HEK293 (cell line): Measurements from ENCODE around the gene BRCA1.
A peak's percentile ranks its signal among the peaks of the same experiment; 100 is the strongest.

Experiments
- BCL11A ChIP-seq: fragments of 450-650 bp; formaldehyde crosslinking; IDR thresholded peaks from 2 replicates; pipeline ENCODE4 v1.5.1; 2016; ENCODE audit warnings: low read depth, missing biosample characterization, missing genetic modification characterization
- YY2 ChIP-seq: fragments of 450-650 bp; formaldehyde crosslinking; IDR thresholded peaks from 2 replicates; pipeline ENCODE4 v1.5.1; 2016; ENCODE audit warnings: missing biosample characterization, missing genetic modification characterization
- ZFHX2 ChIP-seq: fragments of 450-650 bp; formaldehyde crosslinking; conservative IDR thresholded peaks from 2 replicates; pipeline ENCODE4 v1.5.1; 2016; ENCODE audit warnings: missing biosample characterization, missing genetic modification characterization
- ZFP37 ChIP-seq: fragments of 450-650 bp; formaldehyde crosslinking; IDR thresholded peaks from 2 replicates; pipeline ENCODE4 v1.5.1; 2016; ENCODE audit warnings: missing biosample characterization, missing genetic modification characterization
- ZNF121 ChIP-seq: fragments of 450-650 bp; formaldehyde crosslinking; IDR thresholded peaks from 2 replicates; pipeline ENCODE4 v1.5.1; 2016; ENCODE audit warnings: missing biosample characterization, missing genetic modification characterization
- ZNF311 ChIP-seq: fragments of 450-650 bp; formaldehyde crosslinking; IDR thresholded peaks from 2 replicates; pipeline ENCODE4 v1.5.1; 2017; ENCODE audit warnings: missing biosample characterization, missing genetic modification characterization, borderline replicate concordance
- ZNF324 ChIP-seq: fragments of 450-650 bp; formaldehyde crosslinking; IDR thresholded peaks from 2 replicates; pipeline ENCODE4 v1.5.1; 2016; ENCODE audit warnings: missing biosample characterization, missing genetic modification characterization
- ZNF394 ChIP-seq: fragments of 450-650 bp; formaldehyde crosslinking; IDR thresholded peaks from 2 replicates; pipeline ENCODE4 v1.5.1; 2016; ENCODE audit warnings: missing biosample characterization, missing genetic modification characterization, mild to moderate bottlenecking, moderate library complexity, borderline replicate concordance
- ZNF473 ChIP-seq: fragments of 450-650 bp; formaldehyde crosslinking; IDR thresholded peaks from 2 replicates; pipeline ENCODE4 v1.5.1; 2017; ENCODE audit warnings: missing biosample characterization, missing genetic modification characterization
- ZNF501 ChIP-seq: fragments of 450-650 bp; formaldehyde crosslinking; IDR thresholded peaks from 2 replicates; pipeline ENCODE4 v1.5.1; 2016; ENCODE audit warnings: missing biosample characterization, missing genetic modification characterization
- ZNF585B ChIP-seq: fragments of 450-650 bp; formaldehyde crosslinking; IDR thresholded peaks from 2 replicates; pipeline ENCODE4 v1.5.1; 2016; ENCODE audit warnings: missing biosample characterization, missing genetic modification characterization
- ZNF596 ChIP-seq: fragments of 450-650 bp; IDR thresholded peaks from 2 replicates; pipeline ENCODE4 v1.5.0; 2018; ENCODE audit warnings: missing biosample characterization, mild to moderate bottlenecking, missing genetic modification characterization, moderate library complexity
- ZNF621 ChIP-seq: fragments of 450-650 bp; formaldehyde crosslinking; IDR thresholded peaks from 2 replicates; pipeline ENCODE4 v1.5.1; 2017; ENCODE audit warnings: missing biosample characterization, missing genetic modification characterization
- ZNF629 ChIP-seq: fragments of 450-650 bp; formaldehyde crosslinking; IDR thresholded peaks from 2 replicates; pipeline ENCODE4 v1.5.1; 2017; ENCODE audit warnings: missing biosample characterization, missing genetic modification characterization
- ZNF777 ChIP-seq: fragments of 450-650 bp; formaldehyde crosslinking; IDR thresholded peaks from 2 replicates; pipeline ENCODE4 v1.5.1; 2017; ENCODE audit warnings: missing biosample characterization, missing genetic modification characterization, borderline replicate concordance
- ZNF837 ChIP-seq: fragments of 450-650 bp; formaldehyde crosslinking; IDR thresholded peaks from 2 replicates; pipeline ENCODE4 v1.5.1; 2016; ENCODE audit warnings: missing biosample characterization, missing genetic modification characterization
- ZNF843 ChIP-seq: fragments of 450-650 bp; formaldehyde crosslinking; IDR thresholded peaks from 2 replicates; pipeline ENCODE4 v1.5.1; 2016; ENCODE audit warnings: missing biosample characterization, missing genetic modification characterization
- ZSCAN30 ChIP-seq: fragments of 450-650 bp; IDR thresholded peaks from 2 replicates; pipeline ENCODE4 v1.5.1; 2018; ENCODE audit warnings: missing biosample characterization, mild to moderate bottlenecking, missing genetic modification characterization, moderate library complexity
- ZXDB ChIP-seq: fragments of 450-650 bp; formaldehyde crosslinking; IDR thresholded peaks from 2 replicates; pipeline ENCODE4 v1.5.1; 2016; ENCODE audit warnings: missing biosample characterization, missing genetic modification characterization
- TF ChIP-seq, protein P1 (sequence below): fragments of 450-650 bp; formaldehyde crosslinking; IDR thresholded peaks from 2 replicates; pipeline ENCODE4 v1.5.1; 2017; ENCODE audit warnings: missing biosample characterization, missing genetic modification characterization
- TF ChIP-seq, protein P2 (sequence below): fragments of 450-650 bp; formaldehyde crosslinking; IDR thresholded peaks from 2 replicates; pipeline ENCODE4 v1.5.1; 2016; ENCODE audit warnings: missing biosample characterization, missing genetic modification characterization
- TF ChIP-seq, protein P3 (sequence below): fragments of 450-650 bp; formaldehyde crosslinking; conservative IDR thresholded peaks from 2 replicates; pipeline ENCODE4 v1.5.1; 2016; ENCODE audit warnings: low read depth, missing biosample characterization, missing genetic modification characterization
- TF ChIP-seq, protein P4 (sequence below): IDR thresholded peaks from 2 replicates; pipeline ENCODE4 v1.6.1; 2011; ENCODE audit warnings: mild to moderate bottlenecking, low read depth, low read length, borderline replicate concordance
- TF ChIP-seq, protein P5 (sequence below): fragments of 450-650 bp; formaldehyde crosslinking; IDR thresholded peaks from 2 replicates; pipeline ENCODE4 v1.5.1; 2016; ENCODE audit warnings: missing biosample characterization, missing genetic modification characterization

The BRCA1 gene

DNA sequence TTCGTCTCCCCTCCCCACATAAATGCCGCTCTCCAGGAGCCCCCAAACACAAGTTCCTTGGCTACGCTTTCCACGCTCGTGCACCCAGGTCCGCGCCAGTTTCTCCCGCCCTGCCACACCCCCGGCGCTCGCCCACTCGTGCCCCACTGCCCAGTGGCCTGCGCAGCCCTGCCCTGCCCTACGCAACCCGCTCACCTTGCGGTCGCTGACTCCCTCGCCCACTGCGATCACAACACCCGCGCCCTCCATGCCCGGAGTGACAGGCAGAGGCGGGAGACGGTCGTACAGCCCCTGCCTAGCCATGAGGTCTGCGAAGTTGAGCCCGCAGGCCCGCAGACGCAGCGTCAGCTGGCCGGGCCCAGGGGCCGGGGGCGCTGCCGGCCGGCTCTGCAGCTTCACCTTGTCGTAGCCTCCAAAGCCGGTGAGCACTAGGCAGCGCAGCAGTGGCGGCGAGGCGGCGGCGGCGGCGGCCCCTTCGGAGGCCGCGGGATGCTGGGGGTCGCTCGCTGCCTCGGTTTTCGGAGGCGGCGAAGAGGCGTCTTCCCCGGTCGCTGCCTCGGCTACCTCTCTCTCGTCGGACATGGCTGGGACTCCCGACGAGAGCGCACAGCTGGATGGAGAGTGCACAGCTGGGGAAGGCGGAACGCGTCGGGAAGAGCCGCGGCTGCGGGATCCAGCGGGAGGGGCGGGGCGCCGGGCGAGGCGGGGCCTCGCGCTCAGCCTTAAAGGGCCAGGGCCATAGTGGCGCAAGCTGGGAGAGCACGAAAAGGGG lies 103.2 kb downstream of the BRCA1 start, which contains the start of gene VAT1 (continued):
- TF ChIP-seq ZXDB (tag by site-specific recombination) = peak; percentile 66; the same call in 1 of the 2 replicates
- TF ChIP-seq, protein P1, sequence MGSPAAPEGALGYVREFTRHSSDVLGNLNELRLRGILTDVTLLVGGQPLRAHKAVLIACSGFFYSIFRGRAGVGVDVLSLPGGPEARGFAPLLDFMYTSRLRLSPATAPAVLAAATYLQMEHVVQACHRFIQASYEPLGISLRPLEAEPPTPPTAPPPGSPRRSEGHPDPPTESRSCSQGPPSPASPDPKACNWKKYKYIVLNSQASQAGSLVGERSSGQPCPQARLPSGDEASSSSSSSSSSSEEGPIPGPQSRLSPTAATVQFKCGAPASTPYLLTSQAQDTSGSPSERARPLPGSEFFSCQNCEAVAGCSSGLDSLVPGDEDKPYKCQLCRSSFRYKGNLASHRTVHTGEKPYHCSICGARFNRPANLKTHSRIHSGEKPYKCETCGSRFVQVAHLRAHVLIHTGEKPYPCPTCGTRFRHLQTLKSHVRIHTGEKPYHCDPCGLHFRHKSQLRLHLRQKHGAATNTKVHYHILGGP (tag by site-specific recombination) = no peak
- TF ChIP-seq, protein P2, sequence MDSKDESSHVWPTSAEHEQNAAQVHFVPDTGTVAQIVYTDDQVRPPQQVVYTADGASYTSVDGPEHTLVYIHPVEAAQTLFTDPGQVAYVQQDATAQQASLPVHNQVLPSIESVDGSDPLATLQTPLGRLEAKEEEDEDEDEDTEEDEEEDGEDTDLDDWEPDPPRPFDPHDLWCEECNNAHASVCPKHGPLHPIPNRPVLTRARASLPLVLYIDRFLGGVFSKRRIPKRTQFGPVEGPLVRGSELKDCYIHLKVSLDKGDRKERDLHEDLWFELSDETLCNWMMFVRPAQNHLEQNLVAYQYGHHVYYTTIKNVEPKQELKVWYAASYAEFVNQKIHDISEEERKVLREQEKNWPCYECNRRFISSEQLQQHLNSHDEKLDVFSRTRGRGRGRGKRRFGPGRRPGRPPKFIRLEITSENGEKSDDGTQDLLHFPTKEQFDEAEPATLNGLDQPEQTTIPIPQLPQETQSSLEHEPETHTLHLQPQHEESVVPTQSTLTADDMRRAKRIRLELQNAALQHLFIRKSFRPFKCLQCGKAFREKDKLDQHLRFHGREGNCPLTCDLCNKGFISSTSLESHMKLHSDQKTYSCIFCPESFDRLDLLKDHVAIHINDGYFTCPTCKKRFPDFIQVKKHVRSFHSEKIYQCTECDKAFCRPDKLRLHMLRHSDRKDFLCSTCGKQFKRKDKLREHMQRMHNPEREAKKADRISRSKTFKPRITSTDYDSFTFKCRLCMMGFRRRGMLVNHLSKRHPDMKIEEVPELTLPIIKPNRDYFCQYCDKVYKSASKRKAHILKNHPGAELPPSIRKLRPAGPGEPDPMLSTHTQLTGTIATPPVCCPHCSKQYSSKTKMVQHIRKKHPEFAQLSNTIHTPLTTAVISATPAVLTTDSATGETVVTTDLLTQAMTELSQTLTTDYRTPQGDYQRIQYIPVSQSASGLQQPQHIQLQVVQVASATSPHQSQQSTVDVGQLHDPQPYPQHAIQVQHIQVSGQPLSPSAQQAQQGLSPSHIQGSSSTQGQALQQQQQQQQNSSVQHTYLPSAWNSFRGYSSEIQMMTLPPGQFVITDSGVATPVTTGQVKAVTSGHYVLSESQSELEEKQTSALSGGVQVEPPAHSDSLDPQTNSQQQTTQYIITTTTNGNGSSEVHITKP (tag by site-specific recombination) = peak; percentile 53; the same call in 1 of the 2 replicates
- 0 out of 2 replicates have a peak, but pooled peaks have one; percentile 36 for TF ChIP-seq ZNF843 (tag by site-specific recombination)
- TF ChIP-seq, protein P3, sequence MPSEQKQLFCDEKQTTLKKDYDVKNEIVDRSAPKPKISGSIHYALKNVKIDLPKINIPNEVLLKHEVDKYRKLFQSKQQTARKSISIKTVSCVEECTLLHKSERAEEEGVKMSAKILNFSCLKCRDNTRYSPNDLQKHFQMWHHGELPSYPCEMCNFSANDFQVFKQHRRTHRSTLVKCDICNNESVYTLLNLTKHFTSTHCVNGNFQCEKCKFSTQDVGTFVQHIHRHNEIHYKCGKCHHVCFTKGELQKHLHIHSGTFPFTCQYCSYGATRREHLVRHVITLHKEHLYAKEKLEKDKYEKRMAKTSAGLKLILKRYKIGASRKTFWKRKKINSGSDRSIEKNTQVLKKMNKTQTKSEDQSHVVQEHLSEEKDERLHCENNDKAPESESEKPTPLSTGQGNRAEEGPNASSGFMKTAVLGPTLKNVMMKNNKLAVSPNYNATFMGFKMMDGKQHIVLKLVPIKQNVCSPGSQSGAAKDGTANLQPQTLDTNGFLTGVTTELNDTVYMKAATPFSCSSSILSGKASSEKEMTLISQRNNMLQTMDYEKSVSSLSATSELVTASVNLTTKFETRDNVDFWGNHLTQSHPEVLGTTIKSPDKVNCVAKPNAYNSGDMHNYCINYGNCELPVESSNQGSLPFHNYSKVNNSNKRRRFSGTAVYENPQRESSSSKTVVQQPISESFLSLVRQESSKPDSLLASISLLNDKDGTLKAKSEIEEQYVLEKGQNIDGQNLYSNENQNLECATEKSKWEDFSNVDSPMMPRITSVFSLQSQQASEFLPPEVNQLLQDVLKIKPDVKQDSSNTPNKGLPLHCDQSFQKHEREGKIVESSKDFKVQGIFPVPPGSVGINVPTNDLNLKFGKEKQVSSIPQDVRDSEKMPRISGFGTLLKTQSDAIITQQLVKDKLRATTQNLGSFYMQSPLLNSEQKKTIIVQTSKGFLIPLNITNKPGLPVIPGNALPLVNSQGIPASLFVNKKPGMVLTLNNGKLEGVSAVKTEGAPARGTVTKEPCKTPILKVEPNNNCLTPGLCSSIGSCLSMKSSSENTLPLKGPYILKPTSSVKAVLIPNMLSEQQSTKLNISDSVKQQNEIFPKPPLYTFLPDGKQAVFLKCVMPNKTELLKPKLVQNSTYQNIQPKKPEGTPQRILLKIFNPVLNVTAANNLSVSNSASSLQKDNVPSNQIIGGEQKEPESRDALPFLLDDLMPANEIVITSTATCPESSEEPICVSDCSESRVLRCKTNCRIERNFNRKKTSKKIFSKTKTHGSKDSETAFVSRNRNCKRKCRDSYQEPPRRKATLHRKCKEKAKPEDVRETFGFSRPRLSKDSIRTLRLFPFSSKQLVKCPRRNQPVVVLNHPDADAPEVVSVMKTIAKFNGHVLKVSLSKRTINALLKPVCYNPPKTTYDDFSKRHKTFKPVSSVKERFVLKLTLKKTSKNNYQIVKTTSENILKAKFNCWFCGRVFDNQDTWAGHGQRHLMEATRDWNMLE (tag by site-specific recombination) = no peak
- TF ChIP-seq ZNF629 = peak; percentile 46; the same call in 1 of the 2 replicates
- peak; percentile 98 for TF ChIP-seq ZFHX2 (tag by site-specific recombination)
- TF ChIP-seq ZNF324 (tag by site-specific recombination) = 0 out of 2 replicates have a peak, but pooled peaks have one; percentile 13
- peak; percentile 54; the same call in 1 of the 2 replicates for TF ChIP-seq BCL11A (tag by site-specific recombination)
- TF ChIP-seq, protein P4, sequence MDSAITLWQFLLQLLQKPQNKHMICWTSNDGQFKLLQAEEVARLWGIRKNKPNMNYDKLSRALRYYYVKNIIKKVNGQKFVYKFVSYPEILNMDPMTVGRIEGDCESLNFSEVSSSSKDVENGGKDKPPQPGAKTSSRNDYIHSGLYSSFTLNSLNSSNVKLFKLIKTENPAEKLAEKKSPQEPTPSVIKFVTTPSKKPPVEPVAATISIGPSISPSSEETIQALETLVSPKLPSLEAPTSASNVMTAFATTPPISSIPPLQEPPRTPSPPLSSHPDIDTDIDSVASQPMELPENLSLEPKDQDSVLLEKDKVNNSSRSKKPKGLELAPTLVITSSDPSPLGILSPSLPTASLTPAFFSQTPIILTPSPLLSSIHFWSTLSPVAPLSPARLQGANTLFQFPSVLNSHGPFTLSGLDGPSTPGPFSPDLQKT = no peak
- no peak for TF ChIP-seq ZNF311
- peak; percentile 22; the same call in 1 of the 2 replicates for TF ChIP-seq YY2 (tag by site-specific recombination)
- 0 out of 2 replicates have a peak, but pooled peaks have one; percentile 56 for TF ChIP-seq ZFP37 (tag by site-specific recombination)
- TF ChIP-seq ZNF585B (tag by site-specific recombination) = no peak; the same call in 1 of the 2 replicates
- TF ChIP-seq ZNF621 = no peak
- TF ChIP-seq ZSCAN30 (tag by site-specific recombination) = 0 out of 2 replicates have a peak, but pooled peaks have one; percentile 45
- peak; percentile 62 for TF ChIP-seq ZNF121 (tag by site-specific recombination)
- TF ChIP-seq ZNF394 (tag by site-specific recombination) = peak; percentile 64; the same call in 1 of the 2 replicates
- TF ChIP-seq ZNF596 (tag by site-specific recombination) = peak; percentile 78
- no peak for TF ChIP-seq ZNF837 (tag by site-specific recombination)
- peak; percentile 47; the same call in 1 of the 2 replicates for TF ChIP-seq ZNF777 (tag by site-specific recombination)
- no peak for TF ChIP-seq ZNF473 (tag by site-specific recombination)
- TF ChIP-seq, protein P5, sequence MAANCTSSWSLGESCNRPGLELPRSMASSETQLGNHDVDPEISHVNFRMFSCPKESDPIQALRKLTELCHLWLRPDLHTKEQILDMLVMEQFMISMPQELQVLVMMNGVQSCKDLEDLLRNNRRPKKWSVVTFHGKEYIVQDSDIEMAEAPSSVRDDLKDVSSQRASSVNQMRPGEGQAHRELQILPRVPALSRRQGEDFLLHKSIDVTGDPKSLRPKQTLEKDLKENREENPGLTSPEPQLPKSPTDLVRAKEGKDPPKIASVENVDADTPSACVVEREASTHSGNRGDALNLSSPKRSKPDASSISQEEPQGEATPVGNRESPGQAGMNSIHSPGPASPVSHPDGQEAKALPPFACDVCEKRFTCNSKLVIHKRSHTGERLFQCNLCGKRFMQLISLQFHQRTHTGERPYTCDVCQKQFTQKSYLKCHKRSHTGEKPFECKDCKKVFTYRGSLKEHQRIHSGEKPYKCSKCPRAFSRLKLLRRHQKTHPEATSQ (tag by site-specific recombination) = peak; percentile 27; the same call in 1 of the 2 replicates
- 0 out of 2 replicates have a peak, but pooled peaks have one; percentile 34 for TF ChIP-seq ZNF501 (tag by site-specific recombination)
